ENCODE results near the gene PRSS21.

PRSS21 gene

DNA sequence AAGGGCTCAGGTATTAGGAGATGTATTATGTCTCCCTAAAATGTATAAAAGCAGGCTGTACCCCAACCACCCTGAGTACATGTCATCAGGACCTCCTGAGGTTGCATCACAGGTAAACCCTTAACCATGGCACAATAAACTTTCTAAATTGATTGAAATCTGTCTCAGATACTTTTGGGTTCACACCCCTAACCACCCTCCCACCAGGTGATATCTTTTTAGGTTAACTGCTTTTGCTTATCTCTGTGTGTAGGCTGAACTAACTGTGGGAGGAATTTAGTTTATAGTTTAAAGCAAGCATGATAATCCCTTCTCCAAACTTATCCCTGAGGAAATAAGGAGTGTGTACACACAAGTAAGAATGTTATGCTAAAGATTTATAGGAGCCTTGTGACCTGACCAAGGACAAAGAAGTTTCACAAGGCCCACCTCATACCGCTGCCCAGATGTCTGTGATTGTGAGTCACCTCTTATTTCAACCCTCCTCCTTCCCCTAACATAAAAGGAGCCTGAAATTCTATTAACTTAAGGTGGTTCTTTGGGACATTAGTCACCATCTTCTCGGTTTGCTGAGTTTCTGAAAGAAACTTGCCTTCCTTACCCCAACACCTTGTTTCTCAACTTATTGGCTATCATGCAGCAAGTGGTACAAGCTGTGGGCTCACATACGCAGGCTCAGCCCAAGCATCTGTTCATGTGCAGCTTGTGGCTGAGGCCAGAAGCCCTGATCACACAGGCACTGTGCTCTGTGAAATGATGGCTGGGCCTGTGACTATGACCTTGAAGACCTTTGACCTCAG, 29.7 kb downstream of the PRSS21 start:
- DNase-seq, result peak; percentile 23

DNA sequence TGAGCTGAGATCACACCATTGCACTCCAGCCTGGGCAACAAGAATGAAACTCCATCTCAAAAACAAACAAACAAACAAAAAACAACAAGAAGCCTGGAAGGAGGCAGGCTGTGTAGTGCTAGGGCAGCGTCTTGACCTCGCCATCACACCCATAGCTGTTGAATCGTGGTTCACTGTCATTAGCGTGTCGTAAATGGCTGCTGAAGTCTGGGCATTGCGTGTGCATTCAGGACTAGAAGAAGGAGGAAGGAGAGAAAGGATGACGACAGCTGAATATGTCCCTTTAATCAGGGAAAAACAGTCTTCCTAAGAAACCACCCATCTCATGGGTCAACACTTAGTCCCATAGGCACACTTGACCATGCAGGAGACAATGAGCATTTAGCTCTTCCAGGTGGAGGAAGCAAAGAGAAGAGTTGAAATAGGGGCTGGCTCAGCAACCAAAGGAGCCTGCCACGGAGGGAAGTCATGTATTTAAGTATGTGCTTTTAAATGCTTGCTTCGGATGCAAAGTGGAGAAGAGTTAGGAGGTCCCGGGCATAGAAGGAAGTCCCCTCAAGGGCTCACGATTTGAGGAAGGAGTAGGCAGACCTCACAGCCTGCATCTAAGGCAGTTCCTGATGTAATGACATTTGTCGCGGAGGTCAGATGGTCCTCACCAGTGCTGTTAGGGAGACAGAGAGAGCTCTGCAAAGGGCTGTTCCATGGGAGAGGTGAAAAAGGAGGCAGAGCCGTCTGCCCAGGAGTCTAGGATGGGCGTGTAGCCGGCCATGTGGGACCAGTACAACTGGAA, 32.1 kb downstream of the PRSS21 start:
- peak; percentile 36 for DNase-seq

DNA sequence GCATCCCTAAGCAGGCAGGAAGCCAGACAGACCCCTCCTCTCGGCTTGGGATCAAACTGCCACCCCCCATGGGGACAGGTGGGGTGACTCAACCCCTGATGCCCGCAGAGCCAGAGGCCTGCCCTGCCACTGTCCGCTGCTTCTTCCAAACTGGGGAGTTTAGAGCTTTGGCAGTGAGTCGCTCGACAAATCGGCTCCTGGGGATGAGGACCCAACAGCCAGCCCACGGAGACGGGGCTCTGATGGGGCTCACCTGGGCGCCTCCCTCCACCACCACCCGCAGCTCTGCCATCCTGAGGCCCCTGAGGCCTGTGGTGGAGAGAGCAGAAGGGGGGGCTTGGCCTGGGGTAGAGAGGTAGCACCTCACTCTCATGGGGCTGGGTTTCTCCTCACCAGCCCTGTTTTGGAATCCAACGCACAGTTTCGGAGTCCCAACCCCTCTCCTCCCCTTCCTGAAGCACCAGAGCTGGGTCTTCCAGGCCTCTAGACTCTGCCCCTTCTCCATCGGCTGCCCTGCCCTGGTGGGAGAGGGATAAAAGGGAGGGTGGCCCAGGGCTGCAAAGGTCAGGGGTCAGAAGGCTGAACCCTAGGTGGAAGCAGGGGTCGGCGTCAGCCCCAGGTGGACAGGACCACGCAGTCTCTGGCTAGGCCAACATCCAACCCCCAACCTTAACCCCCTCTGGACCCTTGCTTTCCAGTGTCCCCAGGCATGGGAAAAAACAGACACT, 35.1 kb downstream of the PRSS21 start:
- DNase-seq, result no peak

DNA sequence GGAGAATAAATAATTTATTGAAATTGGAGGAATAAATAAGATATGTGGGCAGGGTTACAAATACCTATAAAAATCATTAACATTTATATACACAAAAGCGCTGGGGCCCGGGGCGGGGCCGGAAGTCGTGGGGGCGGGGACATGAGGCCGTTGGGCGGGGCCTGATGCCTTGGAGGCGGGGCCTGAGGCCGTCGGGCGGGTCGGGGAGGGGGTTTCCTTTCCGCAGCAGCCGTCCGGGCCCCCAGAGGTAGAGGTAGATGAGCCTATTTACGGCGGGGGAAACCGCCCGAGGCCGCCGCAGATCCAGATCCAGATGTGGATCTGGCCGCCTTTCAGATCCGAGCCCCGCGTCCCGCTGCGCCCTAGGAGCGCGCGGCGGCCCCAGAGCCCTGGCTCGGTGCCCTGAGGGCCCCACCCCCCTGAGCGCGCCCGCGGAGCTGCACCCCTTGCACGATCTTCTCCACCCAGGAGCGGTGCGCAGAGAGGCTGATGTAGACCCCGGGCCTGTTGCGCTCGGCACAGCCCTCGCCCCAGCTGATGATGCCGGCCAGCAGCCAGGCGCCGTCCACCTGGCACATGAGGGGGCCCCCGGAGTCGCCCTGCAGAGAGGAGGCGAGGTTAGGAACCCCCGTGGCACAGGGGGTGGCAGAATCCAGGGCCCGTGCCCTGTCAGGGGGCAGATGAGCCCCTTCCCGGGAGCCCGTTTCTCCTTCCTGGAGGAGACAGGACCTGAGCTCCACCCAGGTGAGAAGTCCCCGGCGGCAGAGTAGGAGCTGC, 35.9 kb downstream of the PRSS21 start:
- DNase-seq, result no peak

DNA sequence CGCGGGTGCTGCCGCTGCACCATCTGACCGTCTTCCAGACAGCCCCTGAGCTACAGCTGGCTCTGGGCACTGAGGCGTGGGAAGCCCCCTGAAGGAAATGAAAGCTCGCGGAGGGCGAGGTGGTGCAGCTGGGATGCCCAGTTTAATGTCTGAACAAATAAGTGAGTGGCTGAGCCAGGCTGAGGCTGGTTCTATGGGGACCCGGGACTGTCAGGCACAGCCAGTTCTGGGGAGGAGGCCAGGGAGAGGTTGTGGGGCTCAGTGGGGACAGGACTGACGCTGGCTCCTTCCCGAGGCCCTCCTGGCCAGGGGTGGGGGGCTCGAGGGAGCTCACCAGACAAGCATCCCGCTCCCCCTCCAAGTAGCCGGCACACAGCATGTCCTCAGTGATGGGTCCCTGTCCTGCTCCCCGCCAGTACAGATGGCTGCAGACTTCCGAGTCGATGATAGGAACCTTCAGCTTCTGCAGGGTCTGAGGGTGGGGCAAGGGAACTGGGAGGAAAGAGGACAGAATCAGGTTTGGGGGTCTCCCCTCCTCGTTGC, 36.6 kb downstream of the PRSS21 start:
- no peak for DNase-seq

DNA sequence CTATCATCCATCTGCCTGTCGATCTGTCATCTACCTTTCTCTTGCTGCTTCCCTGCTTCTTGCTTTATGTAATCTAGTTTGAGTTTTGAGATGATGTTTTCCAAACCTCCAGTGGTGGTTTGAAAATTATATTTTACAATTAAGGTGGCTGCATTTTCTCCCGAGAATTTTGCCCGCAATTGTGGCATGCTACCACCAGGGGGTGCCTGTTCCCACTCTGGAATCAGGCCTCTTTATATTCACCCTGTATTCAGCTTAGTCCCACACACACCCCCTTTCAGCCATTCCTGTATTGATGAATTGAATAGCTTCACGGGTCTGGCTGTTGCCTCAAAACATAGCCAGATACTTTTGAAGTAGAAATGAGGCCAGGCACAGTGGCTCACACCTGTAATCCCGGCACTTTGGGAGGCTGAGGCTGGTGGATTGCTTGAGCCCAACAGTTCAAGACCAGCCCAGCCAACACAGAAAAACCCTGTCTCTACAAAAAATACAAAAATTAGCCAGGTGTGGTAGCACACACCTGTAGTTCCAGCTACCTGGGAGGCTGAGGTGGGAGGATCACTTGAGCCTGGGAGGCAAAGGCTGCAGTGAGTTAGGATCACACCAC, 37.8 kb downstream of the PRSS21 start:
- peak; percentile 50 for DNase-seq

DNA sequence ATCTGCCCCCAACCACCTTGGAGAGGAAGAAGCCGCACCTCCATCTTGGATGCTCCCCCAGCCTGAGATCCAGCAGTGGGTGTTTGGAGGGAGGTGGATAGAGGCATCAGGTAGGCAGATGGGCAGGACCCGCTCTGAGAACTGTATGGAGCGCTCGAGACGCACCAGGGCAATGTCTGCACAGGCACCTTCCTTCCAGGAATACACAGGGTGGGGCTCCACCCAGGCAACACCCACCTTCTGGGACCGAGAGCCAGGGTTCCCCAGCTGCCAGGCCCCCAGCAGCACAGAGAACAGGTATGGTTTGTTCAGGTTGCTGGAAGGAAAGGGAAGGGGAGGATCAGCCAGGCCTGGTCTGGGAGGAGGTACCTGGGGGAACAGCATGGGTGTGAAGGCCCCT, 38.5 kb downstream of the PRSS21 start:
- no peak for DNase-seq

DNA sequence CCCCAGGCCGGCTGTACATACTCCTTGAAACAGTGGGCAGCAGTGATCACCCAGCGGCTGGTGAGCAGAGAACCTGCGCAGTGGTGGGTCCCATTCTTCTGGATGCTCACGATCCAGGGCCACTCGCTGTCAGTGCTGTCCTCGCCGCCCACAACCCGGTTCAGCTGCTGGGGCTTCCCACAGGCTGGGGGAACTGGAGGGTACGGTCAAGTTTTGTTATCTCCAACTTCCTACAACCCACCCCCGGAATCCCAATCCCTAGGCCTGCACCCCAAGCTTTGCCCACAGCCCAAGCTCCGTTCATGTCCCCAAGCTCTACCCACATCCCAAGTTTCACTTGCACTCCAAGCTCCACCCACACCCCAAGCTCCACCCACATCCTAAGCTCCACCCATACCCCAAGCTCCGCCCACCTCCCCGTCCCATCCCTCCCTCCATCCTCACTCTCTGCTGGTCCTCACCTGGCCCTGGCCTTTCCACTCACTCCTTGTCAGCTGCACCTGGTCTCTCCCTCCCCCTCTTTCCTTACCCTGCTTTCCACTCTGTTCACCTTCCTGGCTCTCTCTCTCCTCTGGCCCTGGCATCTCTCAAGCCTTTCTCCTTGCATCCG, 39.1 kb downstream of the PRSS21 start:
- peak; percentile 38 for DNase-seq

DNA sequence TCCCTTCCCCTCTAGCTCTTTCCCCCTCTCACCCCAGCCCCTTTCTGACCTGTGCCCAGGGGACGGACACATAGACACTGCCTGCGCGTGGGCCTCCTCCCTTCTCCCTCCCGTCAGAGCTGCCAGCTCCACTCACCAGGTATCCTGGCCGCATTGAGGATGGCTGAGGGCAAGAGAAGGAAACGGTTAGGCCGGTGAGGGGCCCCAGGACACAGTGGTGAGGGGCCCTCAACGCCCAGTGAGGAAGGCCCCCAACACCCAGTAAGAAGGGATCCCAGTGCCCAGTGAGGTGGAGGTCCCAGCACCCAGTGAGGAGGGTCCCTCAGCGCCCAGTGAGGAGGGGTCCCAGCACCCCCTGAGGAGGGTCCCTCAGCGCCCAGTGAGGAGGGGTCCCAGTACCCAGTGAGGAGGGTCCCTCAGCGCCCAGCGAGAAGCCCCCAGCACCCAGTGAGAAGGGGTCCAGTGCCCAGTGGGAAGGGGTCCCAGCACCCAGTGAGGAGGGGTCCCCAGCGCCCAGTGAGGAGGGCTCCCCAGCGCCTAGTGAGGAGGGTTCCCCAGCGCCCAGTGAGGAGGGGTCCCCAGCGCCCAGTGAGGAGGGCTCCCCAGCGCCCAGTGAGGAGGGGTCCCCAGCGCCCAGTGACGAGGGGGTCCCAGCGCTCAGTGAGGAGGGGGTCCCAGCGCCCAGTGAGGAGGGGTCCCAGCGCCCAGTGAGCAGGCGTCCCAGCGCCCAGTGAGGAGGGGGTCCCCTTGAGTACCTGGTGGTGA, 39.8 kb downstream of the PRSS21 start:
- no peak for DNase-seq

DNA sequence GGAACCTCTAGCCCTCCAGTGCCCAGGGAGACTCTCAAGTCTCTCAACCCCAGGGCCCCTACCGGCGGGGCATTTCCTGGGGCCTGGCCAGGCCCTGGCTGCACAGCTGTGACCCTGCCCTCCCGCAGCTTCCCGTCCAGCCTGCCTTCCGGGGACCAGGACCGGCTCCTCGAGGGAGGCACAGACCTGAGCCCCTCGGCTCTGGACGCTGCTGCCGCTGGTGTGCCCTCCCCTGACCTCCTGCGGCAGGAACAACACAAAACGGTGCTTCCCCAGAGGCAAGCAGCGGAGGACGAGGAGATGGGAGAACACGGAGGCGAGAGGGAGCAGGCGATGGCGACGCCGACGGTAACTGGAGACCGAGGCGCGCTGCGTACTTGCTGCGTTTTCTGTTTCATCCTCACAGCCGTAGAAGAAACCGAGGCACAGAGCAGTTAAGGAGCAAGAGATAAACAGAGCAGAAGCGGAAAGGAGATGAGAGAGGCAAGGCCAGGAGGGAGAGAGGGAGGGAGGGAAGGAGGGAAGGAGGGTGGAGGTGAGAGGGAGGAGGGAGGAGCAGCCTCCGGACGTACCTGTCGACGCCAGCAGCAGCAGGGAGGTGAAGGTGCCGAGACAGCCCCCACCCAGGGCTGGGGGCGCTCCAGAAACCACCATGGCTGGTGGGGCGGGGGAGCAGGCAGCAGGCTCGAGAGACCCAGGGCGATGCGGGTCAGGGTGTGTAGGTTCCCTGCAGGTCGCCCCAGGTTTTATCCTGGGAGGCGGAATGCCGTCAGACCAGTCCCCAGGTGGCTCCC, 40.6 kb downstream of the PRSS21 start, which contains the start of gene PRSS22:
PRSS22 (minus strand) TSS at position 720 of the 794 bp plus-strand sequence; CDS start at position 654, 66 bp downstream.
- DNase-seq, result peak; percentile 28

DNA sequence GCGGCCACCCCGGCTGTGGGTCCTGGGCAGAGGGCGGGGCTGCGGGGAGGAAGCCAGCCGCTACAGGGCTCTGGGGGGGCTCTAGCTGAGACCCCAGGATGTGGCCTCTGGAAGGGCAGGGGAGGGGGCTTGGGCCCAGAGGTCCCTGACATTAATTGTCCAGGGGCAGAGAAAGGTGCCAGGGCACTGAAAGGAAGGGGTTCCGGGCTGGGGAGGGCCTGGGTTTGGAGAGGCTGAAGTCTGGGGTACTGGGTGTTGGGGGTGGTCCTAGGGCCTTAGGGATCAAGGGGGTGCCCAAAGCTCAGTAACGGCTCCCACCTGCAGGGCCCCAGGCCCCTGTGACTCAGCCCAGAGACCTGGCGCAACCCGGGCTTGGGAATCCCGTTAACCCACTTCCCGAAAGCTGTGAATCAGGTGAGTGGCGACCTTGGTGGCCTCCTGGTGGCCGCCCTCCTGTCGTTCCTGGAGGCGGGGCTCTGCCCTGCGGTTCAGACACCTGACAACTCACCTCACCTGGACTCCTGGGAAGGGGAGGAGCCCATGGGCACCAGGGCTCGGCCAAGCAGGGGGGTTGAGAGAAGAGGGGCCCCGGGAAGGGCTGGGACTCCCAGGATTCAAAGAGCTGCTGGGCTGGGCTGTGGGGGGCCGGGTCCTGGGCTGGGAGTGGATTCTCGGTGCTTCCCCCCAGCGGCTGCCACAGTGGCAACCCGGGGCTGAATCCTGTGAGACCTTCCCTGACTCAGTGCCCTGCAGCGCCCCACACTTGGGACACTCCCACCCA, 41.4 kb downstream of the PRSS21 start:
- no peak for DNase-seq

DNA sequence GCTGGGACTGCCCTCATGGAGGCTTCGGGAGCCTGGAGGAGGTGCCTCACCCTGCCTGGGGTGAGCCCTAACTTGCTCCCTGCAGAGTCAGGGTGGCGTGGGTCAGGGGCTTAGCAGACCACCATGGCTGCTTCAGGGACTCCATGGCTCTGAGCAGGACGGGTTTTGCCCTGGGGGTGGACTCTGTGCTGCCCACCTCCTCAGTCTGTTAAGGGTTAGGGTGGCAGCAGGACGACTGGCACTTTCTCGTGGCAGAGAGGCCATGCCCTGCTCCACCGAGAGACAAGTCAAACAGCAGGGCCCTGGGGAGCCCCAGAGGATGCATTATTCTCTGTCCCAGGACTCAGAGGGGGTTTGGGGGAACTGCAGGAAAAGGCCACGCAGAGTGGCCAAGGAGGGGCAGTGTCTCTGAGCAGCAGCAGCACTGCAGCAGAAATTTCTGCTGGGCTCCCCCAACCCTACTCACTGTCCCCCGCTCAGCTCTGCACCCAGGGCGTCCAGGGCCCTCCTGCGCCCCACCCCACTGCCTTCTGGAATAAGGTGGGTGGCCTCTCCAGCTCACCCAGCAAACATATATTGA, 42.7 kb downstream of the PRSS21 start:
- no peak for DNase-seq

DNA sequence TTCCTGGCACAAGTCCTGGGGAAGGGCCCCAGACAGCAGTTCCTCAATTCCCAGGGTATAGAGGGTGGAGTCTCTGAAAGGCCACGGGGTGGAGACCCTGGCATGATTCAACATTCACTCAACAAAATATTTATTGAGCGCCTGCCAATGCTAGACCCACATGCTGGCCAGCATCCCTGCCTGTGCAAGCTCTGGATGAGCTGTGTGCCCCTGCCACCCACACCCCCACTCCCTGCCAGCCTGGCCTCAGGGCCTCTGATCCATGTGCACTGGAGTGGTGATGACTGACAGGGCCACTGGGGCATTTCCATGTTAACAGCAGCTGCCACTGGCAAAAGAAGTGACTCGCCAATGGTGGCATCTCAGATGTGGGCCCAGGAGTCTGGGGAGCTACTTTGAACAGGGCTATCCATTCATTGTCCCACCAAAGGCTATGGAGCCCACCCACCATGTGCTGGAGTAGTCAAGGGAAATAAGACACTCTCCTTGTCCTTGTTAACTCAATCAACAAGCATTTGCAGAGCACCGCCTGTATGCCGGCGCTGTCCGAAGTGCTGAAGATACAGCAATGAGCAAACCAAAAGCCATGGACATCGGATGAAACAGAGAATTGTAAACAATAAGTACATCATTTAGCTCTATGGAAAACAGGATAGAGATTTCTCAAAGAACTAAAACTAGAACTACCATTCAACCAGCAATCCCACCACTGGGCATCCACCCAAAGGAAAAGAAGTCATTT, 44.0 kb downstream of the PRSS21 start:
- DNase-seq, result peak; percentile 80

DNA sequence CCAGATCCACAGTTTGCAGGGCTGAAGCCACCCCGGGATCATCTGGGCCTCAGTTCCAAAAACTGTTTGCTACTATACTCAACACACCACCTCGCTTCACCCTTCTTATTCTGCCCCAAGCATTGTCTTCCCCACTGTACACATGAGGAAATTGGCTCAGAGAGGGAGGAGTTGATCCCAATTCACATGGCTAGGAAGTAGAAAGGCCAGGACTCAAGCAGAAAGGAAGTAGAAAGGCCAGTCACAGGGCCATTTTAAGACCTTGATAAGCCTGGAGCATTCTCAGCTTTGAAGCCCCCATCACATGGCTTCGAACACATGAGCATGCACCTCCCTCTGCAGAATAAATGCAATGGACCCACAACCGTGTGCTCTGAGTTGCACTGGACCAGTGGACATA, 48.6 kb downstream of the PRSS21 start:
- DNase-seq, result no peak

DNA sequence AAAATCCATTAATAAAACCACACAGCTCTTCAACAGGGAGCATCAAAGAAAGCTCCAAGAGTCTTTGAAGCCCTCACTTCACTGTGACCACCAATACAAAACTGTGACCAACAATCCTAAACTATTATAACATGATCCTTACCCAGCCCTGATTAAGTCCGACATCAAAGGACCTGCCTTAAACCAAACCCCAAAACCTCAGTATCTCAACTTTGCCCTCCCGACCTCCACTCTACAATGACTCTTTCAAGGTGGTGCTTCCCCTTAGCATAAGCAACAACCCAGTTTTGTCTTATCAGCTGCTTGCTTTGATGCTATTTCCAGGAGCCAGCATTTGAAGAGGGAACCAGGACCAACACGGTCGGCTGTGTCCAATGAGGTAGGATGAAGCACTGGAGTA, 49.4 kb downstream of the PRSS21 start:
- no peak for DNase-seq

DNA sequence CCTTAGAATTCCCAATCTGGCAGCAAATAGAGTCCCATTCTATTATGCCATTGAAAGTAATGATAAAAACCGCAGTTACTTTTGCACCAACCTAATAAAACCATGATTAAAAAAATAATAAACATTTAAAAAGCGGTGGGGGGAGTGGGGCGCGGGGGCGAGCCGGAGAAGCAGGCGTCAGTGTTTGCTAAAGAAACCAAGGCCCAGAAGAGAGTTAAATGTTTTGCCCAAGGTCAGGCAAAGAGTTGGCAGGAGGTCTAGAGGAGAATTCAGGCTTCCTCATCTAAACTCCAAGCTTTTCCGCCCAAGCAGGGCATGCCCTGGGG, 50.6 kb downstream of the PRSS21 start:
- DNase-seq, result no peak

DNA sequence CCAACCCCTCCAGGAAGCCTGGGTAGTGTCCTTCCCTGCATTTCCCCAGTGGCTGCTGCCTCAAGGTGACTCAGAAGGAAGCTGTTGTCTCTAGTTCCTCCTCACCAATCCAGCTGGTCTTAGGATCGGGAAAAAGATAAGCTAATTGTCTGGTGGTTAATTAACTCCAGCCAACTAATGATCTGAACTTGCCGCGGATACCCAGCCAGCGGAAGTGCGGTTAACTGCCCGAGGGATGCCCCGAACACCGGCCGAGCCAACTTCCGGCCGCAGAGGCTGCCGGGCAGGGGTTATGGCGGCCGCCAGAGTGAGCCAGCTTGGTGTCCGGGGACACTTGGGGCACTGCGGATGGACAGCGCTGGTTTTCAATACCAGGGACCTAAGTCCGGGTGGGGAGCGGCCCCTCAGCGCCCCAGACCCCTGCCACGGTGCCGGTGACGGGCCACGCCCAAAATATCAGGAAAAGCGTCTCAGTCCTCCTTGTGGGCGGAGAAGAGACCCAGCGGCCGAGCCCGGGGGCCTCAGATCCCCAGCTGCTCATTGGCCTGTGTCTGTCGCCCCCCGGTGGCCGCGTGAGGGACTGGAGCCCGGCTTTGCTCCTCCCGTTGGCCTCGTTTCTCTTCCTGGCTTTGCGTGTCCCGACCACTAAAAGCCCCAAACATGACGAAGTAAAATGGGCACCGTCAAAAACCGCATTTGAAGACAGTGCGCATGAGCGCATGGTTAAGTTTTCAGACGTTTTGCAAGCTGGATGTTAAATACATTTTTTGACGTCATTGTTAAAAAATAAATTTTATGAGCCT, 51.2 kb downstream of the PRSS21 start:
- DNase-seq, result peak; percentile 96

All from suppressor macrophage treated with lipopolysaccharide for 4 hours (primary cell).